AG08395 (cell line): ENCODE results near the gene PRDX3.
"Not testable (repeated sequence)": the region's sequence is repeated elsewhere in the genome, so short reads cannot be mapped to it uniquely, and the experiment has no call there.

ENCODE experiments used
- DNase-seq: peaks from one replicate; pipeline ENCODE4 v3.0.0; 2012; ENCODE audit warnings: mixed read lengths, low spot score

PRDX3 gene

GRCh38 chr10:119206603-119207365, 28.2 kb upstream of the PRDX3 start:
- DNase-seq, result peak; percentile 75

GRCh38 chr10:119205894-119206602, 27.4 kb upstream of the PRDX3 start:
- no peak for DNase-seq

- peak; percentile 44 for DNase-seq
These were observed 24.4 kb upstream of the PRDX3 start for GRCh38 chr10:119203006-119203405.

GRCh38 chr10:119201233-119201632, 22.6 kb upstream of the PRDX3 start:
- DNase-seq, result no peak

GRCh38 chr10:119199231-119199992, 20.8 kb upstream of the PRDX3 start:
- DNase-seq, result peak; percentile 85

- DNase-seq, result no peak
These were observed 19.8 kb upstream of the PRDX3 start for GRCh38 chr10:119198438-119198837.

- DNase-seq, result peak; percentile 48
These were observed 19.3 kb upstream of the PRDX3 start for GRCh38 chr10:119197921-119198320.

- no peak for DNase-seq
These were observed 13.3 kb upstream of the PRDX3 start for GRCh38 chr10:119191881-119192280.

- no peak for DNase-seq
These were observed 12.6 kb upstream of the PRDX3 start for GRCh38 chr10:119190954-119191785.

- DNase-seq, result peak; percentile 95
These were observed 11.7 kb upstream of the PRDX3 start for GRCh38 chr10:119190353-119190752.

- no peak for DNase-seq
These were observed 11.2 kb upstream of the PRDX3 start for GRCh38 chr10:119189811-119190282.

- DNase-seq, result no peak
These were observed 5.2 kb upstream of the PRDX3 start for GRCh38 chr10:119183664-119184412.

- DNase-seq, result not testable (repeated sequence)
These were observed 2.3 kb upstream of the PRDX3 start for GRCh38 chr10:119180850-119181400.

GRCh38 chr10:119177708-119178371, 772 bp downstream of the PRDX3 start:
- DNase-seq, result no peak

GRCh38 chr10:119176166-119176565, 2.4 kb downstream of the PRDX3 start:
- no peak for DNase-seq

GRCh38 chr10:119174109-119174508, 4.5 kb downstream of the PRDX3 start:
- no peak for DNase-seq

GRCh38 chr10:119167041-119167440, 11.6 kb downstream of the PRDX3 start:
- DNase-seq, result no peak

- DNase-seq, result no peak
These were observed 12.0 kb downstream of the PRDX3 start for GRCh38 chr10:119166564-119166963.

GRCh38 chr10:119166118-119166500, 12.5 kb downstream of the PRDX3 start:
- no peak for DNase-seq
